AG04450 (cell line): ENCODE data around the gene PXK. TPM values are rescaled to one million over a fixed set of nuclear protein-coding genes. Genes with fewer than 3 reads are reported as not detected.
A peak's percentile ranks its signal among the peaks of the same experiment; 100 is the strongest.

Experiments used
- CTCF ChIA-PET: fragments of 300-600, 350-600 bp; formaldehyde crosslinking; extraction: SDS; loops from one replicate; lab custom pipeline; 2022; ENCODE audit warnings: antibody characterized with exemption, inconsistent platforms; lab: Charles Lee
- POLR2A ChIA-PET: fragments of 350-600 bp; formaldehyde crosslinking; extraction: SDS; loops from one replicate; lab custom pipeline; 2021; ENCODE audit warnings: antibody characterized with exemption, inconsistent platforms; lab: Yijun Ruan, JAX
- DNase-seq: peaks from one replicate; pipeline ENCODE4 v3.0.0-alpha.2; 2011; ENCODE audit warnings: low read depth, low spot score
- H3K27ac ChIP-seq: one replicate; pipeline ENCODE4 v1.5.1; 2012; ENCODE audit warnings: low read depth, low read length, control low read depth
- H3K27me3 ChIP-seq: one replicate; pipeline ENCODE4 v1.6.0; 2012; ENCODE audit warnings: low read length; ENCODE audit not compliant: control insufficient read depth, insufficient read depth
- H3K4me3 ChIP-seq: 2 replicates; pipeline ENCODE4 v1.5.1; 2011; ENCODE audit warnings: mild to moderate bottlenecking, low read depth, low read length, control low read depth
- H3K9me3 ChIP-seq: 2 replicates; pipeline ENCODE4 v1.5.1; 2012; ENCODE audit warnings: low read length; ENCODE audit not compliant: control insufficient read depth, insufficient read depth
- polyA plus RNA-seq: library from polyadenylated mRNA; depleted of rRNA; stranded (reverse); fragments of >200 nt; gene quantifications from 2 replicates; pipeline ENCODE4 v1.2.3, GENCODE V29; 2011
- TF ChIP-seq, protein P1 (sequence below): IDR thresholded peaks from 2 replicates; pipeline ENCODE4 v1.5.1; 2011; ENCODE audit warnings: low read depth, low read length, control low read depth, inconsistent platforms

PXK gene
- polyA plus RNA-seq, 1 experiment, result 70.3 TPM

- H3K9me3 ChIP-seq, result no peaks in the 10 kb centered on the region
Observed at GRCh38 chr3:58424613-58425012, 91.9 kb downstream of the PXK start.

DNA sequence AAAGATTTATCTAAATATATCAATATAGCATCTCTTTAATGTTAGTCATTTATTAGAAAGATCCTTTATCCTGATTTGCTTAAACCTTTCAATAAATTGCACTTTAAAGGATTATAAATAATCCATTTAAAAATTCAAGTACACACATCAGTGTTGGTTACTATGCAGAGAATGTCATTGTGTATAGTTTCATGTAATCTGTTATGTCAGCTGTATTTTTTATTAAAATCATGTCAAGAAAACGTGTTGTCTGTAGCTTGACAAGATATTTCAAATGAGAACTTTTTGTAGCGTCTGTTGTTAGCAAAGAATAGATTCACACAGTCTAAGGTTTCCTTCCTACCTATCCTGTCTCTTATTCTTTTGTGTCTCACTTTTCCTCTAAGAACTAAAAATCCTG lies 93.1 kb downstream of the PXK start:
- CTCF ChIA-PET, result interaction anchor here (0.5 to 2.2 kb wide), 4 partner anchors 11 to 119 kb away, joined by 4 to 11 read pairs (median 7); partner anchors contain the start of genes HTD2 and RPP14
- POLR2A ChIA-PET, result interaction anchor here (0.6 to 1.2 kb wide), 2 partner anchors 7 to 856 kb away, joined by 3 to 4 read pairs; no protein-coding TSS in a partner anchor
- Histone ChIP-seq H3K4me3 (no peak overlapping the region), H3K9me3 (no peaks in the 10 kb centered on the region), H3K27ac (no peak overlapping the region), H3K27me3 (no peaks in the 10 kb centered on the region)
- no peak for DNase-seq
- TF ChIP-seq, protein P1, sequence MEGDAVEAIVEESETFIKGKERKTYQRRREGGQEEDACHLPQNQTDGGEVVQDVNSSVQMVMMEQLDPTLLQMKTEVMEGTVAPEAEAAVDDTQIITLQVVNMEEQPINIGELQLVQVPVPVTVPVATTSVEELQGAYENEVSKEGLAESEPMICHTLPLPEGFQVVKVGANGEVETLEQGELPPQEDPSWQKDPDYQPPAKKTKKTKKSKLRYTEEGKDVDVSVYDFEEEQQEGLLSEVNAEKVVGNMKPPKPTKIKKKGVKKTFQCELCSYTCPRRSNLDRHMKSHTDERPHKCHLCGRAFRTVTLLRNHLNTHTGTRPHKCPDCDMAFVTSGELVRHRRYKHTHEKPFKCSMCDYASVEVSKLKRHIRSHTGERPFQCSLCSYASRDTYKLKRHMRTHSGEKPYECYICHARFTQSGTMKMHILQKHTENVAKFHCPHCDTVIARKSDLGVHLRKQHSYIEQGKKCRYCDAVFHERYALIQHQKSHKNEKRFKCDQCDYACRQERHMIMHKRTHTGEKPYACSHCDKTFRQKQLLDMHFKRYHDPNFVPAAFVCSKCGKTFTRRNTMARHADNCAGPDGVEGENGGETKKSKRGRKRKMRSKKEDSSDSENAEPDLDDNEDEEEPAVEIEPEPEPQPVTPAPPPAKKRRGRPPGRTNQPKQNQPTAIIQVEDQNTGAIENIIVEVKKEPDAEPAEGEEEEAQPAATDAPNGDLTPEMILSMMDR, result no peak

More at GRCh38 chr3:58424613-58425012, 91.9 kb downstream of the PXK start:
- ChIA-PET CTCF (interaction anchor here (0.9 to 2.2 kb wide), 4 partner anchors 10 to 143 kb away, joined by 3 to 11 read pairs (median 7); partner anchors contain the start of genes HTD2 and RPP14), POLR2A (interaction anchor here (1.2 kb wide), 1 partner anchor 8 kb away, joined by 3 read pairs; no protein-coding TSS in a partner anchor)
- H3K4me3 ChIP-seq, result no peak overlapping the region
- no peaks in the 10 kb centered on the region for H3K27me3 ChIP-seq
- TF ChIP-seq, protein P1, result no peak
- no peak for DNase-seq
- H3K27ac ChIP-seq, result no peak overlapping the region

DNA sequence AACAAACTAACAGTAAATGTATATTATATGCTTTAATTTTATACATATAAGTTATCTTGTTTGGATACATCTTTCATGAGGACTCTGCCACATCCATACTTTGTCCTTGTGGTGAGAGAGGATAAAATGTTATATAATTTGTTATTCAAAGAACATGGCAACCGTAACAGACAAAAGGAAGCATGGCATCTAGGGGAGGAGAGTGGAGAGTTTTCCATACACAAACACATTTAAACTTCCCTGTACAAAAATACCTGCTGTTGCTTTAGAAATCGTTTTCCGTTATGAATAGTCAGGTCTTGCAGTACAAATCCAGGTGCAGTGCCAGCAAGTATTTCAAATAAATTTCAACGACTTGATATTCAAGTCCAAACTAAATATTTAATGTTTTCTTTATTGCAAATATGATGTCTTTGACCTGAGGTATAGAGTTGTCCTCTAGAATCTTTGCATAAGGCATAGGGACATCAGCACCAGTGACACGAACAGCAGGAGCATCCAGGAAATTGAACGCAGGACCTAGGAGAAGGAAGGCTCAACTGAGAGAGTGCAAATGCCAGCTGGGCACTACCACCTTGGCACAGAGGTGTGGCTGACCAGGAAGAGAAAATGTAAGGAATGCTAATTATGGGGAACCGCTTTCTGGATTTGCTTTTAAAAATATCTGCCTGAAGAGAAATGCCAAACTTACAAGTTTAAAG lies 95.1 kb downstream of the PXK start:
- Histone ChIP-seq H3K9me3 (no peaks in the 10 kb centered on the region), H3K27me3 (no peaks in the 10 kb centered on the region), H3K4me3 (no peak overlapping the region), H3K27ac (no peak overlapping the region)
- TF ChIP-seq, protein P1, result no peak
- no peak for DNase-seq
- POLR2A ChIA-PET, result no interaction called here
- CTCF ChIA-PET, result interaction anchor here (3.1 kb wide), 1 partner anchor 13 kb away, joined by 8 read pairs; no protein-coding TSS in a partner anchor

DNA sequence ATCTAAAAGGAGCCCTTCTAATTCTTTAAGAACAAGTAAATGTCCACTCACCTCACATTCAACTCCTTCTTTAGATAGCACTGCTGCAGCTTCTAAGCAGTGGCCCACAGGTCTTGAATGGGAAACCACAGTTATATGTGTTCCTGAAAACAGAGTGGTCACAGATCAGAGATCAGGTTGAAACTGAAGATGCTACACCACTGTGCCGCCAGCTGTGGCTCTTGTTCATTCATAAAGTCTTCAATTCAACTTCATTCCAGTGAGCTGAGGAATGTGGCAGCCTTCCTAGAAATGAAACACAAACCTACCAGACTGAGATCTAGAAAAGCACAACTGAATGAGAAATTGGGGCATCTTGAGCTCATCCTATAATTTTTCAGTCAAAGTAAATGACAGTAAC lies 97.0 kb downstream of the PXK start:
- peak; percentile 20 for DNase-seq
- ChIA-PET POLR2A (interaction anchor here (1.2 kb wide), 1 partner anchor 58 kb away, joined by 3 read pairs; no protein-coding TSS in a partner anchor), CTCF (interaction anchor here (0.6 to 3.1 kb wide), 4 partner anchors 14 to 63 kb away, joined by 3 to 8 read pairs (median 4); partner anchors contain the start of gene KCTD6)
- no peak overlapping the region for H3K27ac ChIP-seq
- TF ChIP-seq, protein P1, result no peak
- no peak overlapping the region for H3K4me3 ChIP-seq
- H3K27me3 ChIP-seq, result no peaks in the 10 kb centered on the region
- H3K9me3 ChIP-seq, result no peaks in the 10 kb centered on the region; the same call in 1 of the 2 replicates
